ENCODE measurements around the gene GPR4. TPM values are rescaled to one million over a fixed set of nuclear protein-coding genes. Genes with fewer than 3 reads are reported as not detected.

The GPR4 gene
- total RNA-seq, 1 donor from 2014 or later = 0.48 TPM

GRCh38 chr19:45554481-45554880 lies 47.5 kb downstream of the GPR4 start:
- no peak for DNase-seq (ENCODE audit: low spot score)

GRCh38 chr19:45553464-45553863 lies 48.5 kb downstream of the GPR4 start:
- no peak for DNase-seq (ENCODE audit: low spot score)

GRCh38 chr19:45547965-45548609 lies 53.9 kb downstream of the GPR4 start:
- DNase-seq (ENCODE audit: low spot score) = no peak

- no peak for DNase-seq (ENCODE audit: low spot score)
Observed at GRCh38 chr19:45547211-45547770, 54.7 kb downstream of the GPR4 start.

GRCh38 chr19:45542234-45542668 lies 59.8 kb downstream of the GPR4 start:
- no peak for DNase-seq (ENCODE audit: low spot score)

Other genes with a start within 250 kb of the GPR4 start
- gene ERCC2, start 231.6 kb downstream of the GPR4 start, total RNA-seq (ENCODE audit: insufficient read depth, low replicate concordance) = 25.3 TPM
- gene PPP1R13L, start 197.1 kb downstream of the GPR4 start, total RNA-seq (ENCODE audit: insufficient read depth, low replicate concordance) = 9.4 TPM
- gene POLR1G, start 195.6 kb downstream of the GPR4 start, total RNA-seq (ENCODE audit: insufficient read depth, low replicate concordance) = 8.7 TPM
- gene ERCC1, start 178.3 kb downstream of the GPR4 start, total RNA-seq (ENCODE audit: insufficient read depth, low replicate concordance) = 66.2 TPM
- gene FOSB, start 134.2 kb downstream of the GPR4 start, total RNA-seq (ENCODE audit: insufficient read depth, low replicate concordance) = 357 TPM
- gene RTN2, start 105.2 kb downstream of the GPR4 start, total RNA-seq (ENCODE audit: insufficient read depth, low replicate concordance) = 7.5 TPM
- not detected for gene PPM1N, start 103.8 kb downstream of the GPR4 start, total RNA-seq (ENCODE audit: insufficient read depth, low replicate concordance)
- 66.2 TPM for gene VASP, start 94.7 kb downstream of the GPR4 start, total RNA-seq (ENCODE audit: insufficient read depth, low replicate concordance)
- gene OPA3, start 17.4 kb downstream of the GPR4 start, total RNA-seq (ENCODE audit: insufficient read depth, low replicate concordance) = 4.8 TPM
- gene EML2, start 37.2 kb upstream of the GPR4 start, total RNA-seq (ENCODE audit: insufficient read depth, low replicate concordance) = 4.6 TPM
- 0.72 TPM for gene GIPR, start 66.0 kb upstream of the GPR4 start, total RNA-seq (ENCODE audit: insufficient read depth, low replicate concordance)
- 108 TPM for gene SNRPD2, start 89.7 kb upstream of the GPR4 start, total RNA-seq (ENCODE audit: insufficient read depth, low replicate concordance)
- 9.4 TPM for gene QPCTL, start 90.5 kb upstream of the GPR4 start, total RNA-seq (ENCODE audit: insufficient read depth, low replicate concordance)
- gene FBXO46, start 128.7 kb upstream of the GPR4 start, total RNA-seq (ENCODE audit: insufficient read depth, low replicate concordance) = 13.0 TPM
- gene MEIOSIN, start 131.2 kb upstream of the GPR4 start, total RNA-seq (ENCODE audit: insufficient read depth, low replicate concordance) = not detected
- gene SIX5, start 167.0 kb upstream of the GPR4 start, total RNA-seq (ENCODE audit: insufficient read depth, low replicate concordance) = 18.8 TPM
- 91.2 TPM for gene DMPK, start 180.3 kb upstream of the GPR4 start, total RNA-seq (ENCODE audit: insufficient read depth, low replicate concordance)
- 23.8 TPM for gene DMWD, start 190.6 kb upstream of the GPR4 start, total RNA-seq (ENCODE audit: insufficient read depth, low replicate concordance)
- not detected for gene RSPH6A, start 213.1 kb upstream of the GPR4 start, total RNA-seq (ENCODE audit: insufficient read depth, low replicate concordance)